NOMO-1 treated with dmso at 0.1 percent for 144 hours (cell line): ENCODE measurements around the gene PDS5B.
"Not testable (repeated sequence)": the region's sequence is repeated elsewhere in the genome, so short reads cannot be mapped to it uniquely, and the experiment has no call there.

Experiments used
- DNase-seq: peaks from one replicate; lab custom pipeline; 2025; ENCODE audit not compliant: unreplicated experiment; lab: John Stamatoyannopoulos, UW

PDS5B gene

GRCh38 chr13:32647926-32648325 lies 61.7 kb downstream of the PDS5B start:
- no peak for DNase-seq

GRCh38 chr13:32650705-32651311 lies 64.6 kb downstream of the PDS5B start:
- DNase-seq = peak; percentile 41

- DNase-seq = no peak
Observed at GRCh38 chr13:32657309-32657708, 71.1 kb downstream of the PDS5B start.

- no peak for DNase-seq
Observed at GRCh38 chr13:32659736-32660135, 73.5 kb downstream of the PDS5B start.

GRCh38 chr13:32660227-32660626 lies 74.0 kb downstream of the PDS5B start:
- DNase-seq = no peak

GRCh38 chr13:32661685-32662084 lies 75.4 kb downstream of the PDS5B start:
- DNase-seq = no peak

GRCh38 chr13:32663660-32664059 lies 77.4 kb downstream of the PDS5B start:
- DNase-seq = no peak

GRCh38 chr13:32666990-32667571 lies 80.8 kb downstream of the PDS5B start:
- no peak for DNase-seq

- DNase-seq = peak; percentile 48
Observed at GRCh38 chr13:32669030-32669646, 82.9 kb downstream of the PDS5B start.

GRCh38 chr13:32674503-32674902 lies 88.3 kb downstream of the PDS5B start:
- DNase-seq = no peak

GRCh38 chr13:32676242-32676641 lies 90.0 kb downstream of the PDS5B start:
- DNase-seq = no peak

- no peak for DNase-seq
Observed at GRCh38 chr13:32682130-32682529, 95.9 kb downstream of the PDS5B start.

GRCh38 chr13:32682740-32683139 lies 96.5 kb downstream of the PDS5B start:
- DNase-seq = no peak

- no peak for DNase-seq
Observed at GRCh38 chr13:32687275-32687674, 101.0 kb downstream of the PDS5B start.

GRCh38 chr13:32695602-32696250 lies 109.5 kb downstream of the PDS5B start:
- DNase-seq = peak; percentile 9

- DNase-seq = peak; percentile 52
Observed at GRCh38 chr13:32707471-32707870, 121.2 kb downstream of the PDS5B start.

GRCh38 chr13:32713397-32713796 lies 127.1 kb downstream of the PDS5B start:
- DNase-seq = no peak

- DNase-seq = not testable (repeated sequence)
Observed at GRCh38 chr13:32716201-32716600, 129.9 kb downstream of the PDS5B start.

GRCh38 chr13:32720026-32720425 lies 133.8 kb downstream of the PDS5B start:
- DNase-seq = no peak

GRCh38 chr13:32721131-32722034 lies 135.1 kb downstream of the PDS5B start:
- not testable (repeated sequence) for DNase-seq

- DNase-seq = no peak
Observed at GRCh38 chr13:32722340-32722739, 136.1 kb downstream of the PDS5B start.
